Thyroid gland (tissue), 4 donors: Measurements from ENCODE around the gene KIF16B. TPM values are rescaled to one million over a fixed set of nuclear protein-coding genes. Genes with fewer than 3 reads are reported as not detected.
"Not testable (repeated sequence)": the region's sequence is repeated elsewhere in the genome, so short reads cannot be mapped to it uniquely, and the experiment has no call there.

ENCODE experiments used
- DNase-seq, 2 donors: peaks; one replicate each; pipeline ENCODE4 v3.0.0-alpha.2; 2019
- H3K27ac ChIP-seq, 3 donors: fragments of 200-600 bp; sonication (generic); 1 replicate in 2 of 3; 2 replicates in 1 of 3; pipeline ENCODE4 v1.5.1; 2016 to 2019; ENCODE audit warnings: mild to moderate bottlenecking in 1 of 3, moderate library complexity in 1 of 3
- H3K27me3 ChIP-seq: fragments of 200-600 bp; sonication (generic); one replicate; pipeline ENCODE4 v1.5.1; 2019
- H3K36me3 ChIP-seq, 2 donors: fragments of 200-600 bp; sonication (generic); one replicate each; pipeline ENCODE4 v1.5.1; 2016 to 2019
- H3K4me1 ChIP-seq, 2 donors: fragments of 200-600 bp; sonication (generic); one replicate each; pipeline ENCODE4 v1.5.1; 2017 to 2019
- H3K4me3 ChIP-seq, 3 donors: fragments of 200-600 bp; sonication (generic); replicated peaks in 1 of 3; 1 replicate in 2 of 3; 2 replicates in 1 of 3; pipeline ENCODE4 v1.5.1; 2016; ENCODE audit warnings: mild to moderate bottlenecking in 1 of 3
- H3K9me3 ChIP-seq: fragments of 200-600 bp; sonication (generic); one replicate; pipeline ENCODE4 v1.5.1; 2017
- CTCF ChIP-seq, 6 experiments: fragments of 200-600 bp in 3 of 6; fragments of 450-650 bp in 3 of 6; sonication (generic) in 3 of 6; IDR thresholded peaks; one replicate each; pipeline ENCODE4 v1.5.1; 2016 to 2019; ENCODE audit warnings: antibody characterized with exemption in 6 of 6, mild to moderate bottlenecking in 2 of 6, inconsistent platforms in 1 of 6, moderate library complexity in 1 of 6
- POLR2A ChIP-seq, 2 donors: fragments of 450-650 bp; IDR thresholded peaks; one replicate each; pipeline ENCODE4 v1.6.1; 2017; ENCODE audit warnings: antibody characterized with exemption in 2 of 2, mild to moderate bottlenecking in 2 of 2, moderate library complexity in 1 of 2
- WGBS, 2 donors: methylation state at CpG; one replicate each; pipeline ENCODE4 v1.1.5; 2017; 5-methylcytosine and 5-hydroxymethylcytosine counted together
- intact Hi-C: fragments of 100-400 bp; cut with DNase I; formaldehyde crosslinking; loops from one replicate; pipeline ENCODE4 v1.15.1; 2023
- total RNA-seq, 4 donors: library from RNA; depleted of rRNA; stranded (reverse); fragments of >200 nt; gene quantifications; one replicate each; pipeline ENCODE4 v1.2.3, GENCODE V29; 2016

The KIF16B gene
- total RNA-seq, 4 donors from 2014 or later: 18.5 to 32.8 (median 28.6) TPM

- H3K27ac ChIP-seq: no peak overlapping the region
- DNase-seq: no peak
- no peaks in the 10 kb centered on the region for H3K9me3 ChIP-seq
- no peaks in the 10 kb centered on the region for H3K27me3 ChIP-seq
- no peaks in the 10 kb centered on the region for H3K4me1 ChIP-seq
- no peak for TF ChIP-seq CTCF (IDR thresholded peaks at IDR 0.05)
- intact Hi-C loops: no loop called here
- no peaks in the 10 kb centered on the region for H3K36me3 ChIP-seq
- 90 to 93% methylated on average over 9 of the region's 9 CpGs for WGBS, 2 donors
- H3K4me3 ChIP-seq: no peak overlapping the region
These were observed 46.5 kb downstream of the KIF16B start for GRCh38 chr20:16526433-16527380.

GRCh38 chr20:16522651-16523050 lies 50.6 kb downstream of the KIF16B start:
- H3K27me3 ChIP-seq, H3K36me3 ChIP-seq, H3K9me3 ChIP-seq, H3K27ac ChIP-seq, DNase-seq, intact Hi-C loops, H3K4me3 ChIP-seq: not testable (repeated sequence)
- WGBS, 2 donors: 95 to 97% methylated on average over 5 of the region's 5 CpGs
- peaks cover 3 to 12% of the 10 kb centered on the region in 2 donors for H3K4me1 ChIP-seq

- 24 to 36% methylated on average over 4 to 5 of the region's 5 CpGs for WGBS, 2 donors
- peak overlapping the region in 2 of 3 donors; percentile 56 to 61 for H3K27ac ChIP-seq
- no peaks in the 10 kb centered on the region for H3K9me3 ChIP-seq
- no peaks in the 10 kb centered on the region for H3K36me3 ChIP-seq
- no peak for TF ChIP-seq CTCF (IDR thresholded peaks at IDR 0.05)
- no peak for TF ChIP-seq POLR2A (IDR thresholded peaks at IDR 0.05)
- peak; percentile 75 to 81 for DNase-seq
- peaks cover 3 to 12% of the 10 kb centered on the region in 2 donors for H3K4me1 ChIP-seq
- H3K27me3 ChIP-seq: no peaks in the 10 kb centered on the region
- no peak overlapping the region for H3K4me3 ChIP-seq
- intact Hi-C loops: no loop called here
These were observed 53.1 kb downstream of the KIF16B start for GRCh38 chr20:16520154-16520553.

GRCh38 chr20:16519673-16520072 lies 53.6 kb downstream of the KIF16B start:
- Histone ChIP-seq H3K27ac (peak overlapping the region in 1 of 3 donors; percentile 61), H3K4me1 (peaks cover 3 to 12% of the 10 kb centered on the region in 2 donors)
- H3K36me3 ChIP-seq, H3K27me3 ChIP-seq, DNase-seq, H3K4me3 ChIP-seq, H3K9me3 ChIP-seq, intact Hi-C loops: not testable (repeated sequence)
- 88 to 89% methylated on average over 8 of the region's 8 CpGs for WGBS, 2 donors

GRCh38 chr20:16518784-16519084 lies 54.5 kb downstream of the KIF16B start:
- TF ChIP-seq POLR2A (IDR thresholded peaks at IDR 0.05) (no peak), CTCF (IDR thresholded peaks at IDR 0.05) (no peak)
- no peak overlapping the region for H3K27ac ChIP-seq
- no peak for DNase-seq
- H3K9me3 ChIP-seq: no peaks in the 10 kb centered on the region
- WGBS, 2 donors: 81 to 84% methylated on average over 4 of the region's 4 CpGs
- no peaks in the 10 kb centered on the region for H3K36me3 ChIP-seq
- no peaks in the 10 kb centered on the region for H3K27me3 ChIP-seq
- H3K4me3 ChIP-seq: no peak overlapping the region
- peaks cover 3 to 12% of the 10 kb centered on the region in 2 donors for H3K4me1 ChIP-seq
- intact Hi-C loops: no loop called here
